Endothelial cell (in vitro differentiated cells): ENCODE results near the gene NXPH2. TPM values are rescaled to one million over a fixed set of nuclear protein-coding genes. Genes with fewer than 3 reads are reported as not detected.
"Not testable (repeated sequence)": the region's sequence is repeated elsewhere in the genome, so short reads cannot be mapped to it uniquely, and the experiment has no call there.

ENCODE experiments used
- DNase-seq: peaks from one replicate; pipeline ENCODE4 v3.0.0; 2021; ENCODE audit warnings: low spot score
- H3K27ac Mint-ChIP-seq: one replicate; pipeline ENCODE4 v1.8.0; 2021; ENCODE audit warnings: mixed read lengths, inconsistent platforms; ENCODE audit not compliant: unreplicated experiment
- H3K27me3 Mint-ChIP-seq: one replicate; pipeline ENCODE4 v1.8.0; 2021; ENCODE audit warnings: mild to moderate bottlenecking, moderate library complexity, mixed read lengths, inconsistent platforms; ENCODE audit not compliant: unreplicated experiment
- H3K36me3 Mint-ChIP-seq: one replicate; pipeline ENCODE4 v1.8.0; 2021; ENCODE audit warnings: mild to moderate bottlenecking, low read depth, mixed read lengths, inconsistent platforms; ENCODE audit not compliant: unreplicated experiment
- H3K4me1 Mint-ChIP-seq: one replicate; pipeline ENCODE4 v1.8.0; 2021; ENCODE audit warnings: mild to moderate bottlenecking, mixed read lengths, inconsistent platforms; ENCODE audit not compliant: unreplicated experiment
- H3K4me3 Mint-ChIP-seq: one replicate; pipeline ENCODE4 v1.8.0; 2021; ENCODE audit warnings: mild to moderate bottlenecking, mixed read lengths, inconsistent platforms; ENCODE audit not compliant: unreplicated experiment
- H3K9me3 Mint-ChIP-seq: one replicate; pipeline ENCODE4 v1.8.0; 2021; ENCODE audit warnings: mixed read lengths, inconsistent platforms; ENCODE audit not compliant: unreplicated experiment
- CTCF ChIP-seq: fragments of 200-600 bp; sonication (generic); IDR thresholded peaks from one replicate; pipeline ENCODE4 v1.5.0; 2021; ENCODE audit warnings: antibody characterized with exemption; ENCODE audit not compliant: unreplicated experiment
- total RNA-seq: library from RNA; stranded (reverse); fragmentation: NEBNext Ultra II Directional; extraction: Animal tissue kit (Norgen Biotek cat#: 25700); gene quantifications from one replicate; pipeline ENCODE4 v1.2.1, GENCODE V29; 2021; ENCODE audit not compliant: unreplicated experiment

The NXPH2 gene
- total RNA-seq, 1 donor from 2014 or later: 3.4 TPM

- no peaks in the 10 kb centered on the region for H3K4me1 Mint-ChIP-seq
- DNase-seq: no peak
- H3K9me3 Mint-ChIP-seq: no peaks in the 10 kb centered on the region
- peaks cover 6% of the 10 kb centered on the region for H3K27me3 Mint-ChIP-seq
- no peak overlapping the region for H3K4me3 Mint-ChIP-seq
- no peaks in the 10 kb centered on the region for H3K36me3 Mint-ChIP-seq
- no peak overlapping the region for H3K27ac Mint-ChIP-seq
- TF ChIP-seq CTCF: no peak
Measured at GRCh38 chr2:138742441-138743057, 37.6 kb downstream of the NXPH2 start.

- Mint-ChIP-seq H3K27ac (no peak overlapping the region), H3K4me1 (no peaks in the 10 kb centered on the region), H3K36me3 (peaks cover 4% of the 10 kb centered on the region), H3K4me3 (no peak overlapping the region), H3K27me3 (peaks cover 6% of the 10 kb centered on the region), H3K9me3 (peaks cover 6% of the 10 kb centered on the region)
- TF ChIP-seq CTCF: no peak
- DNase-seq: no peak
Measured at GRCh38 chr2:138741851-138742250, 38.3 kb downstream of the NXPH2 start.

- H3K4me3 Mint-ChIP-seq, H3K27ac Mint-ChIP-seq, DNase-seq, H3K4me1 Mint-ChIP-seq, H3K27me3 Mint-ChIP-seq: not testable (repeated sequence)
- Mint-ChIP-seq H3K9me3 (peaks cover 26% of the 10 kb centered on the region), H3K36me3 (peaks cover 27% of the 10 kb centered on the region)
Measured at GRCh38 chr2:138737009-138737554, 43.1 kb downstream of the NXPH2 start.

- Mint-ChIP-seq H3K9me3 (peaks cover 26% of the 10 kb centered on the region), H3K4me1 (no peaks in the 10 kb centered on the region), H3K27me3 (peaks cover 1% of the 10 kb centered on the region), H3K36me3 (peaks cover 27% of the 10 kb centered on the region), H3K4me3 (no peak overlapping the region), H3K27ac (no peak overlapping the region)
- no peak for DNase-seq
- no peak for TF ChIP-seq CTCF
Measured at GRCh38 chr2:138732651-138733050, 47.5 kb downstream of the NXPH2 start.

- H3K4me3 Mint-ChIP-seq: no peak overlapping the region
- TF ChIP-seq CTCF: no peak
- peaks cover 14% of the 10 kb centered on the region for H3K36me3 Mint-ChIP-seq
- no peaks in the 10 kb centered on the region for H3K4me1 Mint-ChIP-seq
- DNase-seq: no peak
- H3K27ac Mint-ChIP-seq: no peak overlapping the region
- peaks cover 12% of the 10 kb centered on the region for H3K9me3 Mint-ChIP-seq
- peaks cover 1% of the 10 kb centered on the region for H3K27me3 Mint-ChIP-seq
Measured at GRCh38 chr2:138730497-138731030, 49.6 kb downstream of the NXPH2 start.
